Kidney (tissue), 14 donors: ENCODE measurements around the gene ZNF273. TPM values are rescaled to one million over a fixed set of nuclear protein-coding genes. Genes with fewer than 3 reads are reported as not detected.

ENCODE experiments used
- DNase-seq, 5 donors: peaks; one replicate each; pipeline ENCODE4 v3.0.0-alpha.2; 2013 to 2020
- FAIRE-seq: peaks from 2 replicates; lab custom pipeline; 2012; peaks lifted over from hg19 to GRCh38; lab: Jason Lieb, UNC
- H3K27ac ChIP-seq, 2 donors: one replicate each; pipeline ENCODE4 v1.7.0; 2013; ENCODE audit warnings: low read depth in 2 of 2, low read length in 2 of 2, inconsistent platforms in 1 of 2
- H3K27me3 ChIP-seq: one replicate; pipeline ENCODE4 v1.7.1; 2013; ENCODE audit warnings: low read length, inconsistent platforms; ENCODE audit not compliant: control insufficient read depth, insufficient read depth
- H3K36me3 ChIP-seq, 3 donors: one replicate each; pipeline versions ENCODE4 v1.7.0 to v1.7.1; 2013; ENCODE audit warnings: low read length in 3 of 3, control low read depth in 1 of 3, inconsistent platforms in 1 of 3; ENCODE audit not compliant: insufficient read depth in 3 of 3, control insufficient read depth in 2 of 3
- H3K4me1 ChIP-seq, 3 donors: one replicate each; pipeline versions ENCODE4 v1.7.0 to v1.7.1; 2013; ENCODE audit warnings: low read length in 3 of 3, inconsistent platforms in 1 of 3, low read depth in 1 of 3; ENCODE audit not compliant: control insufficient read depth in 2 of 3, insufficient read depth in 2 of 3
- H3K4me3 ChIP-seq, 3 donors: one replicate each; pipeline versions ENCODE4 v1.7.0 to v1.8.1; 2013; ENCODE audit warnings: low read length in 3 of 3, control low read depth in 1 of 3, inconsistent platforms in 1 of 3
- H3K9ac ChIP-seq, 3 donors: one replicate each; pipeline versions ENCODE4 v1.7.0 to v1.7.1; 2013; ENCODE audit warnings: low read length in 3 of 3, control low read depth in 1 of 3, inconsistent platforms in 1 of 3
- H3K9me3 ChIP-seq, 3 donors: one replicate each; pipeline versions ENCODE4 v1.7.0 to v1.7.1; 2013; ENCODE audit warnings: low read length in 3 of 3, control low read depth in 1 of 3, inconsistent platforms in 1 of 3; ENCODE audit not compliant: control insufficient read depth in 2 of 3, insufficient read depth in 1 of 3
- CTCF ChIP-seq: IDR thresholded peaks from 3 replicates; pipeline ENCODE4 v1.5.1; 2012; ENCODE audit warnings: mild to moderate bottlenecking, moderate library complexity, borderline replicate concordance; ENCODE audit not compliant: insufficient read depth; ENCODE audit errors: extremely low read depth
- intact Hi-C: fragments of 100-400 bp; cut with DNase I; formaldehyde crosslinking; loops from one replicate; pipeline ENCODE4 v1.11.1; 2022
- polyA plus RNA-seq: library from polyadenylated mRNA; stranded (reverse); fragments of 350-450 nt; fragmentation: Illumina TruSeq; extraction: RNeasy Lipid Tissue Mini Kit (QIAGEN cat#74804); gene quantifications from one replicate; pipeline ENCODE4 v1.2.3, GENCODE V29; 2014; ENCODE audit warnings: low read depth, low replicate concordance; ENCODE audit not compliant: insufficient read depth
- total RNA-seq: library from RNA; stranded (reverse); fragmentation: NEBNext Ultra II Directional; extraction: Animal tissue kit (Norgen Biotek cat#: 25700); gene quantifications from one replicate; pipeline ENCODE4 v1.2.1, GENCODE V29; 2021
- donor health status: control.
- donor health status: control.
- donor health status: control.
- donor health status: control.
- donor health status: control.
- donor health status: DM: yes; HTN: yes; CAD: no.
- donor health status: Normal renal cell carcinoma (clear cell type).

The ZNF273 gene
- total and polyA plus RNA-seq, 2 donors from 2014 or later, result 1.7 to 5.4 TPM

- Histone ChIP-seq H3K9me3 (peaks cover 0 to 4% (median 0%) of the 10 kb centered on the region in 3 donors), H3K27me3 (no peaks in the 10 kb centered on the region), H3K4me3 (peak overlapping the region in 2 of 3 donors; percentile 17 to 48), H3K36me3 (no peaks in the 10 kb centered on the region), H3K9ac (no peak overlapping the region), H3K4me1 (no peaks in the 10 kb centered on the region), H3K27ac (no peak overlapping the region)
- intact Hi-C loops, result no loop called here
- FAIRE-seq, result no peak
- peak in 2 of 5 donors; percentile 8 to 52 for DNase-seq
- no peak for TF ChIP-seq CTCF
These were observed 25.1 kb upstream of the ZNF273 start for GRCh38 chr7:64877714-64878610.

- DNase-seq, result no peak
These were observed 24.4 kb upstream of the ZNF273 start for GRCh38 chr7:64878684-64879083.

GRCh38 chr7:64879086-64879730 is 23.9 kb upstream of the ZNF273 start:
- Histone ChIP-seq H3K9me3 (peaks cover 0 to 4% (median 0%) of the 10 kb centered on the region in 3 donors), H3K27ac (no peak overlapping the region), H3K36me3 (no peaks in the 10 kb centered on the region), H3K4me3 (no peak overlapping the region), H3K9ac (no peak overlapping the region), H3K4me1 (no peaks in the 10 kb centered on the region), H3K27me3 (no peaks in the 10 kb centered on the region)
- DNase-seq (no peak), FAIRE-seq (no peak)
- intact Hi-C loops, result no loop called here
- no peak for TF ChIP-seq CTCF

More at GRCh38 chr7:64878684-64879083, 24.4 kb upstream of the ZNF273 start:
- Histone ChIP-seq H3K9me3 (peaks cover 0 to 4% (median 0%) of the 10 kb centered on the region in 3 donors), H3K27me3 (no peaks in the 10 kb centered on the region), H3K4me3 (no peak overlapping the region), H3K9ac (no peak overlapping the region), H3K36me3 (no peaks in the 10 kb centered on the region), H3K27ac (no peak overlapping the region), H3K4me1 (no peaks in the 10 kb centered on the region)
- no peak for TF ChIP-seq CTCF
- intact Hi-C loops, result no loop called here
- FAIRE-seq, result no peak
